Measurements from ENCODE around the gene FOXN3. TPM values are rescaled to one million over a fixed set of nuclear protein-coding genes. Genes with fewer than 3 reads are reported as not detected.

The FOXN3 gene
- total and polyA plus RNA-seq, 2 experiments from 2014 or later = 98.9 to 167 TPM

DNA sequence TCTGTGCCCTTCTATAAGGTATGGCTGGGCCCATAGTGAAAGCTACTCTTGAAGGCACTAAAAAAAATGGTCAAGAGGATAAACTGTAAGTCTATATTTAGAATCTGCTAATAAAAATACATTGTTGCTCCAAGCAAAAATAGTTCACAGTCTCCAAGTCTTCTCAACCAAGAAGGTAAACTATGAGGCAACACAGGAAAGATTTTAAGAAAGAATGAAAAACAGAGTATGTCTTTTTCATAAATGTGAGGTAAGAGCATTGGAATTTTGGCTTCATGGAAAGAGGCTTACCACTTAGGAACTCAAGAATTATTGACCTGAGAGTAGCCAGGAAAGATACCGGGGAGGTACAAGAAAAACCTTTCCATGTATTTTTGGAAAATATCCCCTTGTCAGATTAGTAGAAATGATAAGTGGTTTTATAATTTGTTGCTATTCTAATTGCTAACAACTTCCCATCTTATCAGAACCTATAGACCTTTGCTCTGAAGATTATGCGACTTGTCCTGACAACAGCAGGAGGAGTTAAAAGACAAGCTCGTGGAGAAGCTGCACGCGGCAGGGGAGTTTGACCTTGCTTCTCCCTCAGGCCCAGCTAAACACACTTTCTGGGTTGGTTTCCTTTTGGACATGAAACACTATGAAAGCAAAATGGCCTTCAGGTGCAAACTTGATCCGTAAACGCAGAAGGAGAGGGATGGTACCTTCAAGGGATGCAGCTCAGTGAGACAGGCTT, 238.1 kb downstream of the FOXN3 start (continued):
- TF ChIP-seq, protein P1, sequence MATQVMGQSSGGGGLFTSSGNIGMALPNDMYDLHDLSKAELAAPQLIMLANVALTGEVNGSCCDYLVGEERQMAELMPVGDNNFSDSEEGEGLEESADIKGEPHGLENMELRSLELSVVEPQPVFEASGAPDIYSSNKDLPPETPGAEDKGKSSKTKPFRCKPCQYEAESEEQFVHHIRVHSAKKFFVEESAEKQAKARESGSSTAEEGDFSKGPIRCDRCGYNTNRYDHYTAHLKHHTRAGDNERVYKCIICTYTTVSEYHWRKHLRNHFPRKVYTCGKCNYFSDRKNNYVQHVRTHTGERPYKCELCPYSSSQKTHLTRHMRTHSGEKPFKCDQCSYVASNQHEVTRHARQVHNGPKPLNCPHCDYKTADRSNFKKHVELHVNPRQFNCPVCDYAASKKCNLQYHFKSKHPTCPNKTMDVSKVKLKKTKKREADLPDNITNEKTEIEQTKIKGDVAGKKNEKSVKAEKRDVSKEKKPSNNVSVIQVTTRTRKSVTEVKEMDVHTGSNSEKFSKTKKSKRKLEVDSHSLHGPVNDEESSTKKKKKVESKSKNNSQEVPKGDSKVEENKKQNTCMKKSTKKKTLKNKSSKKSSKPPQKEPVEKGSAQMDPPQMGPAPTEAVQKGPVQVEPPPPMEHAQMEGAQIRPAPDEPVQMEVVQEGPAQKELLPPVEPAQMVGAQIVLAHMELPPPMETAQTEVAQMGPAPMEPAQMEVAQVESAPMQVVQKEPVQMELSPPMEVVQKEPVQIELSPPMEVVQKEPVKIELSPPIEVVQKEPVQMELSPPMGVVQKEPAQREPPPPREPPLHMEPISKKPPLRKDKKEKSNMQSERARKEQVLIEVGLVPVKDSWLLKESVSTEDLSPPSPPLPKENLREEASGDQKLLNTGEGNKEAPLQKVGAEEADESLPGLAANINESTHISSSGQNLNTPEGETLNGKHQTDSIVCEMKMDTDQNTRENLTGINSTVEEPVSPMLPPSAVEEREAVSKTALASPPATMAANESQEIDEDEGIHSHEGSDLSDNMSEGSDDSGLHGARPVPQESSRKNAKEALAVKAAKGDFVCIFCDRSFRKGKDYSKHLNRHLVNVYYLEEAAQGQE (IDR thresholded peaks at IDR 0.05; ENCODE audit: unreplicated experiment) = no peak
- TF ChIP-seq CTCF (conservative IDR thresholded peaks at IDR 0.05; ENCODE audit: low read depth in 2 of 2) = no peak
- no peak for TF ChIP-seq JUNB (IDR thresholded peaks at IDR 0.05; ENCODE audit: unreplicated experiment)

DNA sequence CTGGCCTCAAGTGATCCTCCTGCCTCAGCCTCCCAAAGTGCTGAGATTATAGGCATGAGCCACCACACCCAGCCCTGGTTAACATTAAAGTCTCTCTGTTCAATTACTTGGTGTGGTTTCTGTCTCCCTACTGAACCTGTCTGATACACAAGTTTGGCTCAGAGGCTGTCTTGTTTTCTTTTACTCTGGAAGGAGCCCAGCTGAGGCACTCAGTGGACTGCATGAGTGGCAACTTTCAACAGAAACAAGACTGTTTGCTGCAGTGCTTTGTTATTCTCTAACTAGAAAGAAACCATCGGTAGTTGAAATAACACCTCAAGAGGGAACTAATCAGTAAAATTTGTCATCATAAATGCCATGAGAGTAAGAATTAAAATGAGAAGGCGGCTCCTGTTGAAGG, 238.7 kb downstream of the FOXN3 start:
- Histone ChIP-seq H2AFZ (no peak overlapping the region), H3K27ac (ENCODE audit: low read depth) (peak overlapping the region; percentile 85), H3K4me2 (no peak overlapping the region), H3K79me2 (replicated peaks; ENCODE audit: insufficient read depth) (peaks cover 28% of the 10 kb centered on the region), H3K27me3 (ENCODE audit: insufficient read depth) (no peaks in the 10 kb centered on the region), H3K4me1 (ENCODE audit: insufficient read depth) (peaks cover 6% of the 10 kb centered on the region; the same call in 1 of the 2 replicates), H3K4me3 (no peak overlapping the region), H3K36me3 (ENCODE audit: insufficient read depth) (0 out of 2 replicates have a peak, but pooled peaks cover 7% of the 10 kb centered on the region), H4K20me1 (replicated peaks; ENCODE audit: insufficient read depth) (peaks cover 11% of the 10 kb centered on the region; the same call in 1 of the 2 replicates), H3K9me2 (ENCODE audit: insufficient read depth) (no peaks in the 10 kb centered on the region), H3F3A (replicated peaks; ENCODE audit: low read depth) (peaks cover 6% of the 10 kb centered on the region; the same call in 1 of the 2 replicates)
- peaks cover 19% of the 10 kb centered on the region for H3K27me3 Mint-ChIP-seq (ENCODE audit: insufficient read depth, low read depth, poor library complexity)
- TF ChIP-seq ETS1 (IDR thresholded peaks at IDR 0.05) = no peak
- TF ChIP-seq ZNF331 (CRISPR knock-in tag; IDR thresholded peaks at IDR 0.05; ENCODE audit: low read depth) = no peak
- no peak for TF ChIP-seq JUNB (IDR thresholded peaks at IDR 0.05; ENCODE audit: unreplicated experiment)
- TF ChIP-seq NANOG (IDR thresholded peaks at IDR 0.05; ENCODE audit: borderline replicate concordance) = no peak
- DNase-seq (ENCODE audit: low spot score) = no peak
- H3K4me1 Mint-ChIP-seq = peaks cover 17% of the 10 kb centered on the region
- H3K27ac Mint-ChIP-seq = peak overlapping the region; percentile 58; the same call in 1 of the 2 replicates
- H3K9me3 Mint-ChIP-seq = no peaks in the 10 kb centered on the region
- H3K4me3 Mint-ChIP-seq = no peak overlapping the region
- ATAC-seq = no peak
- H3K36me3 Mint-ChIP-seq (ENCODE audit: low read depth) = peaks cover 57% of the 10 kb centered on the region

Data from GM23338 (cell line).